Epithelial cell of proximal tubule (primary cell): ENCODE measurements around the gene LAMTOR4. TPM values are rescaled to one million over a fixed set of nuclear protein-coding genes. Genes with fewer than 3 reads are reported as not detected.
"Not testable (repeated sequence)": the region's sequence is repeated elsewhere in the genome, so short reads cannot be mapped to it uniquely, and the experiment has no call there.

ENCODE experiments used
- DNase-seq: peaks from one replicate; pipeline ENCODE4 v3.0.0-alpha.2; 2011; ENCODE audit warnings: low read depth
- H3K4me3 ChIP-seq: 2 replicates; pipeline ENCODE4 v1.5.1; 2011; ENCODE audit warnings: low read depth, mild to moderate bottlenecking, low read length
- total RNA-seq: library from RNA; depleted of rRNA; stranded (reverse); fragments of >200 nt; gene quantifications from 2 replicates; pipeline ENCODE4 v1.2.3, GENCODE V29; 2015
- TF ChIP-seq, protein P1 (sequence below): conservative IDR thresholded peaks from 2 replicates; pipeline ENCODE4 v1.5.1; 2012; ENCODE audit warnings: low read depth, mild to moderate bottlenecking, low read length

LAMTOR4 gene
- total RNA-seq, 1 donor from 2014 or later: 201 TPM

DNA sequence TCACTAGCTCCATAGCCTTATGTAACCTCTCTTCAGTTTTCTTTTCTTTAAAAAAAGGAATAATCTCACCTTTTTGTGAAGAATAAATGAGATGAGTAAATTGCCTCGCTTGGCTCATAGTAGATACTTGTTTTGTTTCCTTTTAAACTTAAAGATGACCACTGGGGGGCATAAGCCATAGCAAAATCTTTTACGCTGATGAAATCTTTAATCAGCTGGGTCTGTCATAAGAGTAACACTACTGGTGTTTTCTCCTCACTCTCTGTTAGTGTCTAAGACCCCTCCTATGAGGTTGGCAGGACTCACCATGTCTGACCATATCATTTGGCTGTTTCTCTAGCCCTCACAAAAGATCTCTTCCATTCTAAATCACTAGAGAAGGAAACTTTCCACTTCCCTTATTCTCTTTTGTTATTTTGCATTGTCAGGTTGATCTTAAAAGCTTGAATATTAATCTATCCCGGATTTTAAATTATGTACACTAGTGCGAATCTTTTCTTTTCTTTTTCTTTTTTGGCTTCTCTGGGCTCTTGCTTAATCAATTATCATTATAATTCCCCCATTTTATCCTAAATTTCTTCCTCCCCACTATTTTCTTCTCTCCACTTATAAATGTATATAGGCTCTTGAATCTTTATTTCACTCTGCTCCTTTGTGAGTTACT is 41.5 kb downstream of the LAMTOR4 start:
- DNase-seq: no peak
- TF ChIP-seq, protein P1, sequence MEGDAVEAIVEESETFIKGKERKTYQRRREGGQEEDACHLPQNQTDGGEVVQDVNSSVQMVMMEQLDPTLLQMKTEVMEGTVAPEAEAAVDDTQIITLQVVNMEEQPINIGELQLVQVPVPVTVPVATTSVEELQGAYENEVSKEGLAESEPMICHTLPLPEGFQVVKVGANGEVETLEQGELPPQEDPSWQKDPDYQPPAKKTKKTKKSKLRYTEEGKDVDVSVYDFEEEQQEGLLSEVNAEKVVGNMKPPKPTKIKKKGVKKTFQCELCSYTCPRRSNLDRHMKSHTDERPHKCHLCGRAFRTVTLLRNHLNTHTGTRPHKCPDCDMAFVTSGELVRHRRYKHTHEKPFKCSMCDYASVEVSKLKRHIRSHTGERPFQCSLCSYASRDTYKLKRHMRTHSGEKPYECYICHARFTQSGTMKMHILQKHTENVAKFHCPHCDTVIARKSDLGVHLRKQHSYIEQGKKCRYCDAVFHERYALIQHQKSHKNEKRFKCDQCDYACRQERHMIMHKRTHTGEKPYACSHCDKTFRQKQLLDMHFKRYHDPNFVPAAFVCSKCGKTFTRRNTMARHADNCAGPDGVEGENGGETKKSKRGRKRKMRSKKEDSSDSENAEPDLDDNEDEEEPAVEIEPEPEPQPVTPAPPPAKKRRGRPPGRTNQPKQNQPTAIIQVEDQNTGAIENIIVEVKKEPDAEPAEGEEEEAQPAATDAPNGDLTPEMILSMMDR: peak; percentile 35
- H3K4me3 ChIP-seq: no peak overlapping the region

GRCh38 chr7:100191775-100192174 is 43.1 kb downstream of the LAMTOR4 start:
- TF ChIP-seq, protein P1: no peak
- no peak overlapping the region for H3K4me3 ChIP-seq
- no peak for DNase-seq

DNA sequence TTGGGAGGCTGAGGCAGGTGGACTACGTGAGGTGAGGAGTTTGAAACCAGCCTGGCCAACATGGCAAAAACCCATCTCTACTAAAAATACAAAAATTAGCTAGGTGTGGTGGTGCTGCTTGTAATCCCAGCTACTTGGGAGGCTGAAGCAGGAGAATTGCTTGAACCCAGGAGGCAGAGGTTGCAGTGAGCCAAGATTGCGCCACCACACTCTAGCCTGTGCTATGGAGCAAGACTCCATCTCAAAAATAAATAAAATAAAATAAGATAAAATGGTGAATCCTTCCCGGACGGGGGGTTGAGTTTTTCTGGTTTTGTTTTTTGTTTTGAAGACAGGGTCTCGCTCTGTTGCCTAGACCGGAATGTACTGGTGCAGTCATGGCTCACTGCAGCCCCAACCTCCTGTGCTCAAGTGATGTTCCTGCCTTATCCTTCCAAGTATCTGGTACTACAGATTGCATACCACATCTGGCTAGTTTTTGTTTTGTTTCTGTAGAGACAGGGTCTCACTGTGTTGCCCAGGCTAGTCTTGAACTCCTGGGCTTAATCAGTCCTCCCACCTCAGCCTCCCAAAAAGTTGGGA is 43.7 kb downstream of the LAMTOR4 start:
- not testable (repeated sequence) for H3K4me3 ChIP-seq, DNase-seq

DNA sequence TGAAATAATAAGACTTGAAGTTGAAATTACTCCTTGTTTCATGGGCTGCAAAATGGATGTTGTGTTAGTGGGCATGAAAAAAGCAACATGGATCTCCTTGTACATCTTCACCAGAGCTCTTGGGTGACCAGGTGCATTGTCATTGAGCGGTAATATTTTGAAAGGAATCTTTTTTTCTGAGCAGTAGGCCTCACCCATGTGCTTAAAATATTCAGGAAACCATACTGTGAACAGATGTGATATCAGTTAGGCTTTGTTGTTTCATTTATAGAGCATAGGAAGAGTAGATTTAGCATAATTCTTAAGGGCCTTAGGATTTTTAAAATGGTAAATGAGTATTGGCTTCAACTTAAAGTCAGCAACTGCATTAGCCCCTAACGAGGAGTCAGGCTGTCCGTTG is 44.3 kb downstream of the LAMTOR4 start:
- H3K4me3 ChIP-seq: no peak overlapping the region
- TF ChIP-seq, protein P1: no peak
- DNase-seq: no peak

GRCh38 chr7:100195222-100195621 is 46.5 kb downstream of the LAMTOR4 start:
- TF ChIP-seq, protein P1: no peak
- no peak for DNase-seq
- no peak overlapping the region for H3K4me3 ChIP-seq

GRCh38 chr7:100195901-100196322 is 47.2 kb downstream of the LAMTOR4 start:
- not testable (repeated sequence) for H3K4me3 ChIP-seq, DNase-seq

- no peak for DNase-seq
- H3K4me3 ChIP-seq: no peak overlapping the region
- TF ChIP-seq, protein P1: no peak
These were observed 49.5 kb downstream of the LAMTOR4 start for GRCh38 chr7:100198266-100198665.

DNA sequence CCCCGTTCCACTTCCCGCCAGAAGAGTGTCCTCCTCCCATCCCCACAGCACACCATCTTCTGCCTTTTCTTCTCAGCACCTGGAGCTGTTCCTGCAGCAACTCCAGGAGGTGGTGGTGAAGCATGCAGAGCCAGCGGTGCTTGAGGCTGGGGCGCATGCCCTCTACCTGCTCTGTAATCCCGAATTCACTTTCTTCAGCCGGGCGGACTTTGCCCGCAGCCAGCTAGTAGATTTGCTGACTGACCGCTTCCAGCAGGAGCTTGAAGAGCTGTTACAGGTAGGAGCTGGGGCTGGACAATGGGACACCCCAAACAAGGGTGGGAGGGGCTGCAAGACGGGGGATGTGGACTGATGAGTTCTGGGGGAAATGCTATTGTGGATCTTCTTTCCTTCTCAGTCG is 52.0 kb downstream of the LAMTOR4 start:
- TF ChIP-seq, protein P1: no peak
- H3K4me3 ChIP-seq: no peak overlapping the region
- no peak for DNase-seq
